ENCODE results near the gene FOXO3. TPM values are rescaled to one million over a fixed set of nuclear protein-coding genes. Genes with fewer than 3 reads are reported as not detected.

FOXO3 gene
- total and polyA plus RNA-seq, 2 of the 13 experiments (the other 11 are each of a cell fraction or from before 2014, with no cell fraction given) = 16.0 to 22.5 TPM

GRCh38 chr6:108570517-108570916 lies 9.8 kb downstream of the FOXO3 start:
- Histone ChIP-seq H4K20me1 (ENCODE audit: insufficient read depth, low read length) (peaks cover 28% of the 10 kb centered on the region), H3K27me3 (ENCODE audit: control insufficient read depth in 1 of 2, insufficient read depth in 2 of 2, low read length in 2 of 2) (no peaks in the 10 kb centered on the region), H3K79me2 (ENCODE audit: insufficient read depth, low read length) (peaks cover 86% of the 10 kb centered on the region), H3K4me3 (replicated peaks in 1 of 3; ENCODE audit: insufficient read depth in 1 of 3, low read depth in 2 of 3, low read length in 3 of 3) (no peak overlapping the region), H3K36me3 (replicated peaks in 1 of 2; ENCODE audit: control insufficient read depth in 1 of 2, insufficient read depth in 2 of 2, low read length in 2 of 2) (peaks cover 16 to 60% of the 10 kb centered on the region in 2 experiments), H3K4me1 (ENCODE audit: insufficient read depth, low read length) (peaks cover 18% of the 10 kb centered on the region), H2AFZ (ENCODE audit: low read length) (no peak overlapping the region), H3K27ac (ENCODE audit: extremely low read length, insufficient read depth, low read length) (no peak overlapping the region), H3K9me3 (ENCODE audit: low read length) (no peaks in the 10 kb centered on the region), H3K4me2 (ENCODE audit: low read depth, low read length) (no peak overlapping the region), H3K9ac (ENCODE audit: insufficient read depth, low read depth, low read length) (no peak overlapping the region)
- 100% methylated on average over 1 of the region's 1 CpG for WGBS (ENCODE audit: low lambda C conversion rate)
- no TSS peak for BruUV-seq (replicated peaks)
- no peak for DNase-seq (ENCODE audit: low spot score)
- no peak for FAIRE-seq
- ChIA-PET CTCF (ENCODE audit: low intra/inter-chr PET ratio, low total read pairs) (no interaction called here), POLR2A (interaction anchor here (1.0 kb wide), 1 partner anchor 10 kb away, joined by 3 read pairs; the partner anchor contains the start of gene FOXO3)
- intact Hi-C loops (cut with micrococcal nuclease; ENCODE audit: unreplicated experiment) = no loop called here
- ATAC-seq = no peak
- in situ Hi-C loops (cut with HindIII; ENCODE audit: extremely low pct_ligation_motif_present, low pct_unique_long_range_greater_than_20kb) = no loop called here
- TF ChIP-seq STAG1 (CRISPR knock-in tag; IDR thresholded peaks at IDR 0.05) (peak; percentile 13; the same call in 1 of the 2 replicates), RNF219 (CRISPR knock-in tag; IDR thresholded peaks at IDR 0.05) (no peak)

- Histone ChIP-seq H3K79me2 (ENCODE audit: insufficient read depth, low read length) (peaks cover 85% of the 10 kb centered on the region), H4K20me1 (ENCODE audit: insufficient read depth, low read length) (peaks cover 37% of the 10 kb centered on the region), H3K9ac (ENCODE audit: insufficient read depth, low read depth, low read length) (no peak overlapping the region), H3K4me2 (ENCODE audit: low read depth, low read length) (no peak overlapping the region), H3K36me3 (replicated peaks in 1 of 2; ENCODE audit: control insufficient read depth in 1 of 2, insufficient read depth in 2 of 2, low read length in 2 of 2) (peaks cover 9 to 55% of the 10 kb centered on the region in 2 experiments), H3K9me3 (ENCODE audit: low read length) (no peaks in the 10 kb centered on the region), H3K4me1 (ENCODE audit: insufficient read depth, low read length) (peaks cover 28% of the 10 kb centered on the region), H3K27ac (ENCODE audit: extremely low read length, insufficient read depth, low read length) (no peak overlapping the region), H3K27me3 (ENCODE audit: control insufficient read depth in 1 of 2, insufficient read depth in 2 of 2, low read length in 2 of 2) (no peaks in the 10 kb centered on the region), H2AFZ (ENCODE audit: low read length) (no peak overlapping the region), H3K4me3 (replicated peaks in 1 of 3; ENCODE audit: insufficient read depth in 1 of 3, low read depth in 2 of 3, low read length in 3 of 3) (no peak overlapping the region)
- no TSS peak for BruUV-seq (replicated peaks)
- DNase-seq (ENCODE audit: low spot score) (no peak), FAIRE-seq (no peak), ATAC-seq (no peak)
- WGBS (ENCODE audit: low lambda C conversion rate) = 95% methylated on average over 4 of the region's 4 CpGs
- TF ChIP-seq ZNF276 (CRISPR knock-in tag; IDR thresholded peaks at IDR 0.05; ENCODE audit: low read depth) (no peak), RORA (CRISPR knock-in tag; IDR thresholded peaks at IDR 0.05) (no peak)
- ChIA-PET POLR2A (interaction anchor here (1.4 kb wide), 1 partner anchor 14 kb away, joined by 3 read pairs; no protein-coding TSS in a partner anchor), CTCF (ENCODE audit: low intra/inter-chr PET ratio, low total read pairs) (no interaction called here)
- intact Hi-C loops (cut with micrococcal nuclease; ENCODE audit: unreplicated experiment) = no loop called here
- in situ Hi-C loops (cut with HindIII; ENCODE audit: extremely low pct_ligation_motif_present, low pct_unique_long_range_greater_than_20kb) = no loop called here
These were observed 13.9 kb downstream of the FOXO3 start for GRCh38 chr6:108574457-108575141.
